Measurements from ENCODE around the gene TOMM40. TPM values are rescaled to one million over a fixed set of nuclear protein-coding genes. Genes with fewer than 3 reads are reported as not detected.

TOMM40 gene
- total and polyA plus RNA-seq, 5 donors from 2014 or later = 22.8 to 27.8 (median 25.7) TPM

DNA sequence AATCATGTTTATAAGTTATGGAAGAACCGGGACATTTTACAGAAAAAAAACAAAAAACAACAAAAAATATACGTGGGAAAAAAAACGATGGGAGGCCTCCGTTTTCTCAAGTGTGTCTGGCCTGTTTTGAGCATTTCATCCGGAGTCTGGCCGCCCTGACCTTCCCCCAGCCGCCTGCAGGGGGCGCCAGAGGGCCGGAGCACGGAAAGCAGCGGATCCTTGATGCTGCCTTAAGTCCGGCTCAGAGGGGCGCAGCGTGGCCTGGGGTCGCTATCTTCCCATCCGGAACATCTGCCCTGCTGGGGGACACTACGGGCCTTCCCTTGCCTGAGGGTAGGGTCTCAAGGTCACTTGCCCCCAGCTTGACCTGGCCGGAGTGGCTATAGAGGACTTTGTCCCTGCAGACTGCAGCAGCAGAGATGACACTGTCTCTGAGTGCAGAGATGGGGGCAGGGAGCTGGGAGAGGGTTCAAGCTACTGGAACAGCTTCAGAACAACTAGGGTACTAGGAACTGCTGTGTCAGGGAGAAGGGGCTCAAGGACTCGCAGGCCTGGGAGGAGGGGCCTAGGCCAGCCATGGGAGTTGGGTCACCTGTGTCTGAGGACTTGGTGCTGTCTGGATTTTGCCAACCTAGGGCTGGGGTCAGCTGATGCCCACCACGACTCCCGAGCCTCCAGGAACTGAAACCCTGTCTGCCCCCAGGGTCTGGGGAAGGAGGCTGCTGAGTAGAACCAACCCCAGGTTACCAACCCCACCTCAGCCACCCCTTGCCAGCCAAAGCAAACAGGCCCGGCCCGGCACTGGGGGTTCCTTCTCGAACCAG, 12.8 kb downstream of the TOMM40 start:
- H3K4me3 Mint-ChIP-seq = no peak overlapping the region
- ATAC-seq (ENCODE audit: low read depth in 2 of 2) (peak in 1 of 2 donors; percentile 58), DNase-seq (peak; percentile 57 to 71 (median 64))
- no peaks in the 10 kb centered on the region for H3K9me3 ChIP-seq (ENCODE audit: control insufficient read depth in 2 of 2, low read length in 2 of 2)
- no peaks in the 10 kb centered on the region for H3K36me3 Mint-ChIP-seq
- H3K4me1 Mint-ChIP-seq = peaks cover 0 to 15% (median 3%) of the 10 kb centered on the region in 4 donors
- no peak overlapping the region for H3K27ac Mint-ChIP-seq
- no peaks in the 10 kb centered on the region for H3K9me3 Mint-ChIP-seq
- H3K4me1 ChIP-seq (ENCODE audit: control insufficient read depth, insufficient read depth, low read length, poor library complexity, severe bottlenecking) = peaks cover 3% of the 10 kb centered on the region
- H3K27me3 ChIP-seq (ENCODE audit: control insufficient read depth, insufficient read depth, low read length) = no peaks in the 10 kb centered on the region
- H3K36me3 ChIP-seq (ENCODE audit: control insufficient read depth, insufficient read depth, low read length) = peaks cover 21% of the 10 kb centered on the region
- no peak overlapping the region for H3K27ac ChIP-seq (ENCODE audit: insufficient read depth, low read length, poor library complexity, severe bottlenecking)
- peaks cover 26% of the 10 kb centered on the region for H3K27me3 Mint-ChIP-seq
- H3K4me3 ChIP-seq (ENCODE audit: low read depth, low read length) = no peak overlapping the region

- no peaks in the 10 kb centered on the region for H3K9me3 Mint-ChIP-seq
- H3K36me3 Mint-ChIP-seq = no peaks in the 10 kb centered on the region
- H3K27me3 Mint-ChIP-seq = peaks cover 30% of the 10 kb centered on the region
- peaks cover 0 to 15% (median 3%) of the 10 kb centered on the region in 4 donors for H3K4me1 Mint-ChIP-seq
- no peak for DNase-seq
- H3K4me1 ChIP-seq (ENCODE audit: control insufficient read depth, insufficient read depth, low read length, poor library complexity, severe bottlenecking) = peaks cover 3% of the 10 kb centered on the region
- H3K36me3 ChIP-seq (ENCODE audit: control insufficient read depth, insufficient read depth, low read length) = peaks cover 21% of the 10 kb centered on the region
- no peak overlapping the region for H3K4me3 ChIP-seq (ENCODE audit: low read depth, low read length)
- no peak overlapping the region for H3K27ac ChIP-seq (ENCODE audit: insufficient read depth, low read length, poor library complexity, severe bottlenecking)
- no peaks in the 10 kb centered on the region for H3K9me3 ChIP-seq (ENCODE audit: control insufficient read depth in 2 of 2, low read length in 2 of 2)
- no peak overlapping the region for H3K27ac Mint-ChIP-seq
- no peaks in the 10 kb centered on the region for H3K27me3 ChIP-seq (ENCODE audit: control insufficient read depth, insufficient read depth, low read length)
- no peak for ATAC-seq (ENCODE audit: low read depth in 2 of 2)
- no peak overlapping the region for H3K4me3 Mint-ChIP-seq
Observed at GRCh38 chr19:44904426-44904994, 13.5 kb downstream of the TOMM40 start.

GRCh38 chr19:44905437-44906160, 14.5 kb downstream of the TOMM40 start, which contains the start of gene APOE:
APOE (plus strand) TSS chr19:44905796; CDS start chr19:44906625, 829 bp downstream.
- H3K9me3 ChIP-seq (ENCODE audit: control insufficient read depth in 2 of 2, low read length in 2 of 2) = no peaks in the 10 kb centered on the region
- no peak for ATAC-seq (ENCODE audit: low read depth in 2 of 2)
- no peaks in the 10 kb centered on the region for H3K36me3 Mint-ChIP-seq
- H3K4me1 ChIP-seq (ENCODE audit: control insufficient read depth, insufficient read depth, low read length, poor library complexity, severe bottlenecking) = peaks cover 3% of the 10 kb centered on the region
- no peak within 1 kb of the TSS for H3K27ac Mint-ChIP-seq
- peak within 1 kb of the TSS in 1 of 4 donors; percentile 60 for H3K4me3 Mint-ChIP-seq
- no peaks in the 10 kb centered on the region for H3K27me3 ChIP-seq (ENCODE audit: control insufficient read depth, insufficient read depth, low read length)
- H3K27ac ChIP-seq (ENCODE audit: insufficient read depth, low read length, poor library complexity, severe bottlenecking) = no peak within 1 kb of the TSS
- H3K4me1 Mint-ChIP-seq = peaks cover 0 to 15% (median 3%) of the 10 kb centered on the region in 4 donors
- H3K9me3 Mint-ChIP-seq = no peaks in the 10 kb centered on the region
- H3K4me3 ChIP-seq (ENCODE audit: low read depth, low read length) = no peak within 1 kb of the TSS
- no peak for DNase-seq
- peaks cover 35% of the 10 kb centered on the region for H3K27me3 Mint-ChIP-seq
- peaks cover 19% of the 10 kb centered on the region for H3K36me3 ChIP-seq (ENCODE audit: control insufficient read depth, insufficient read depth, low read length)

DNA sequence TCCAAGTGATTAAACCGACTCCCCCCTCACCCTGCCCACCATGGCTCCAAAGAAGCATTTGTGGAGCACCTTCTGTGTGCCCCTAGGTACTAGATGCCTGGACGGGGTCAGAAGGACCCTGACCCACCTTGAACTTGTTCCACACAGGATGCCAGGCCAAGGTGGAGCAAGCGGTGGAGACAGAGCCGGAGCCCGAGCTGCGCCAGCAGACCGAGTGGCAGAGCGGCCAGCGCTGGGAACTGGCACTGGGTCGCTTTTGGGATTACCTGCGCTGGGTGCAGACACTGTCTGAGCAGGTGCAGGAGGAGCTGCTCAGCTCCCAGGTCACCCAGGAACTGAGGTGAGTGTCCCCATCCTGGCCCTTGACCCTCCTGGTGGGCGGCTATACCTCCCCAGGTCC, 16.6 kb downstream of the TOMM40 start:
- Histone ChIP-seq H3K4me3 (ENCODE audit: low read depth, low read length) (no peak overlapping the region), H3K27ac (ENCODE audit: insufficient read depth, low read length, poor library complexity, severe bottlenecking) (no peak overlapping the region), H3K27me3 (ENCODE audit: control insufficient read depth, insufficient read depth, low read length) (no peaks in the 10 kb centered on the region), H3K4me1 (ENCODE audit: control insufficient read depth, insufficient read depth, low read length, poor library complexity, severe bottlenecking) (peaks cover 3% of the 10 kb centered on the region), H3K36me3 (ENCODE audit: control insufficient read depth, insufficient read depth, low read length) (peaks cover 6% of the 10 kb centered on the region), H3K9me3 (ENCODE audit: control insufficient read depth in 2 of 2, low read length in 2 of 2) (no peaks in the 10 kb centered on the region)
- DNase-seq (no peak), ATAC-seq (ENCODE audit: low read depth in 2 of 2) (no peak)
- Mint-ChIP-seq H3K4me3 (no peak overlapping the region), H3K27me3 (peaks cover 41% of the 10 kb centered on the region), H3K36me3 (no peaks in the 10 kb centered on the region), H3K9me3 (no peaks in the 10 kb centered on the region), H3K27ac (no peak overlapping the region), H3K4me1 (peaks cover 0 to 13% (median 3%) of the 10 kb centered on the region in 4 donors)

- peaks cover 0 to 13% (median 6%) of the 10 kb centered on the region in 4 donors for H3K4me1 Mint-ChIP-seq
- H3K36me3 Mint-ChIP-seq = no peaks in the 10 kb centered on the region
- DNase-seq (no peak), ATAC-seq (ENCODE audit: low read depth in 2 of 2) (no peak)
- Histone ChIP-seq H3K4me3 (ENCODE audit: low read depth, low read length) (no peak overlapping the region), H3K9me3 (ENCODE audit: control insufficient read depth in 2 of 2, low read length in 2 of 2) (no peaks in the 10 kb centered on the region), H3K27ac (ENCODE audit: insufficient read depth, low read length, poor library complexity, severe bottlenecking) (no peak overlapping the region), H3K36me3 (ENCODE audit: control insufficient read depth, insufficient read depth, low read length) (peaks cover under 1% of the 10 kb centered on the region), H3K27me3 (ENCODE audit: control insufficient read depth, insufficient read depth, low read length) (no peaks in the 10 kb centered on the region), H3K4me1 (ENCODE audit: control insufficient read depth, insufficient read depth, low read length, poor library complexity, severe bottlenecking) (peaks cover 3% of the 10 kb centered on the region)
- H3K27ac Mint-ChIP-seq = no peak overlapping the region
- no peaks in the 10 kb centered on the region for H3K9me3 Mint-ChIP-seq
- peaks cover 47% of the 10 kb centered on the region for H3K27me3 Mint-ChIP-seq
- H3K4me3 Mint-ChIP-seq = peak overlapping the region in 1 of 4 donors; percentile 11
Observed at GRCh38 chr19:44908074-44908835, 17.2 kb downstream of the TOMM40 start.

GRCh38 chr19:44908836-44909261, 17.8 kb downstream of the TOMM40 start:
- H3K4me3 ChIP-seq (ENCODE audit: low read depth, low read length) = no peak overlapping the region
- Mint-ChIP-seq H3K4me1 (peaks cover 0 to 13% (median 5%) of the 10 kb centered on the region in 4 donors), H3K36me3 (no peaks in the 10 kb centered on the region), H3K27ac (no peak overlapping the region), H3K27me3 (peaks cover 53% of the 10 kb centered on the region), H3K9me3 (no peaks in the 10 kb centered on the region), H3K4me3 (no peak overlapping the region)
- DNase-seq = no peak
- ATAC-seq (ENCODE audit: low read depth in 2 of 2) = no peak
- no peaks in the 10 kb centered on the region for H3K36me3 ChIP-seq (ENCODE audit: control insufficient read depth, insufficient read depth, low read length)
- H3K27ac ChIP-seq (ENCODE audit: insufficient read depth, low read length, poor library complexity, severe bottlenecking) = no peak overlapping the region
- H3K4me1 ChIP-seq (ENCODE audit: control insufficient read depth, insufficient read depth, low read length, poor library complexity, severe bottlenecking) = peaks cover 3% of the 10 kb centered on the region
- no peaks in the 10 kb centered on the region for H3K9me3 ChIP-seq (ENCODE audit: control insufficient read depth in 2 of 2, low read length in 2 of 2)
- no peaks in the 10 kb centered on the region for H3K27me3 ChIP-seq (ENCODE audit: control insufficient read depth, insufficient read depth, low read length)

- H3K4me3 ChIP-seq (ENCODE audit: low read depth, low read length) = no peak overlapping the region
- H3K27me3 ChIP-seq (ENCODE audit: control insufficient read depth, insufficient read depth, low read length) = no peaks in the 10 kb centered on the region
- peaks cover 53% of the 10 kb centered on the region for H3K27me3 Mint-ChIP-seq
- peaks cover 9% of the 10 kb centered on the region for H3K4me1 ChIP-seq (ENCODE audit: control insufficient read depth, insufficient read depth, low read length, poor library complexity, severe bottlenecking)
- DNase-seq = no peak
- no peak overlapping the region for H3K27ac Mint-ChIP-seq
- H3K4me1 Mint-ChIP-seq = peaks cover 0 to 22% (median 8%) of the 10 kb centered on the region in 4 donors
- no peaks in the 10 kb centered on the region for H3K36me3 Mint-ChIP-seq
- no peaks in the 10 kb centered on the region for H3K9me3 Mint-ChIP-seq
- no peak for ATAC-seq (ENCODE audit: low read depth in 2 of 2)
- H3K4me3 Mint-ChIP-seq = no peak overlapping the region
- no peaks in the 10 kb centered on the region for H3K9me3 ChIP-seq (ENCODE audit: control insufficient read depth in 2 of 2, low read length in 2 of 2)
- no peak overlapping the region for H3K27ac ChIP-seq (ENCODE audit: insufficient read depth, low read length, poor library complexity, severe bottlenecking)
- no peaks in the 10 kb centered on the region for H3K36me3 ChIP-seq (ENCODE audit: control insufficient read depth, insufficient read depth, low read length)
Observed at GRCh38 chr19:44909775-44910174, 18.7 kb downstream of the TOMM40 start.

Measured in CD4-positive, CD25-positive, alpha-beta regulatory T cell (primary cell).